Hematopoietic multipotent progenitor cell (in vitro differentiated cells): Measurements from ENCODE around the gene ZNF556. TPM values are rescaled to one million over a fixed set of nuclear protein-coding genes. Genes with fewer than 3 reads are reported as not detected.
"Not testable (repeated sequence)": the region's sequence is repeated elsewhere in the genome, so short reads cannot be mapped to it uniquely, and the experiment has no call there.

Experiments used
- DNase-seq, 3 donors: peaks; one replicate each; pipeline ENCODE4 v3.0.0-alpha.2; 2011 to 2015; ENCODE audit warnings: low read depth in 2 of 3, low spot score in 2 of 3
- total RNA-seq: library from RNA; depleted of rRNA; stranded (reverse); fragments of >200 nt; gene quantifications from one replicate; pipeline ENCODE4 v1.2.3, GENCODE V29; 2012

ZNF556 gene
- total RNA-seq, 1 donor, result not detected

- DNase-seq, result no peak
Observed at GRCh38 chr19:2902590-2903218, 35.6 kb downstream of the ZNF556 start.

DNA sequence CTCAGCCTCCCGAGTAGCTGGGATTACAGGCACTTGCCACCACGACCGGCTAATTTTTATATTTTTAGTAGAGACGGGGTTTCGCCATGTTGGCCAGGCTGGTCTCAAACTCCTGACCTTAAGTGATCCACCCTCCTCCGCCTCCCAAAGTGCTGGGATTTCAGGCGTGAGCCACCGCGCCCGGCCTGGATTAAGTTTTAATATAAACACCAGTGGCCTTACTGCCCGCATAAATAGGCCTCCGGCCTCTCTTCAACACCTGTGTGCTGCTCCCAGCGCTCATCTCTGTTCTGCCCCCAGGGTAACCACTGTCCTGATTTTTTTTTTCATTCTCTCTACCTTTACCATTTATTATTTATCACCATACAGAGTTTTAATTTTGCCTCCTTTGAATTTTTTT lies 36.2 kb downstream of the ZNF556 start:
- DNase-seq, result not testable (repeated sequence)

DNA sequence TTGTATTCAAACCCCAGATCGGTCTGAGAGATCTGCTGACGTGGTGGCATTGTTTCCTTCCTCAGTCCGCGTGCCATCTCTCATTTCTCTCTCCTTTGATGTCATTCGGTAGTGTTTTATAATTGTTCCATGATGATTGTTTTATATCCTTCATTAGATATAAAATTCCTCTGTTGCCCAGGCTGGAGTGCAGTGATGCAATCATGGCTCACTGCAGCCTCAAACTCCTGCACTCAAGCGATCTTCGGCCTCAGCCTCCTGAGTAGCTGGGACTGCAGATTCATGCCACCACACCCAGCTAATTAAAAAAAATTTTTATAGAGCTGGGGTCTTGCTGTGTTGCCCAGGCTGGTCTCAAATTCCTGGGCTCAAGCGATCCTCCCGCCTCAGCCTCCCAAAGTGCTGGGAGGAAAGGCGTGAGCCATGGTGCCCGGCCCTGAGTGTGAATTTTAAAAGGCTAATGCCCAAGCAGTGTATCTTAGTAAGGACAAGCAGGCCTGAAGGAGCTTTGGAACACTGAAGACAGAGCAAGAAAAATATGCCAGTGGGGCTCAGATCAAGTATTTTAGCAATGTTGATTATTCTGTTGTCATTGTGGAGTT lies 38.9 kb downstream of the ZNF556 start:
- no peak for DNase-seq

DNA sequence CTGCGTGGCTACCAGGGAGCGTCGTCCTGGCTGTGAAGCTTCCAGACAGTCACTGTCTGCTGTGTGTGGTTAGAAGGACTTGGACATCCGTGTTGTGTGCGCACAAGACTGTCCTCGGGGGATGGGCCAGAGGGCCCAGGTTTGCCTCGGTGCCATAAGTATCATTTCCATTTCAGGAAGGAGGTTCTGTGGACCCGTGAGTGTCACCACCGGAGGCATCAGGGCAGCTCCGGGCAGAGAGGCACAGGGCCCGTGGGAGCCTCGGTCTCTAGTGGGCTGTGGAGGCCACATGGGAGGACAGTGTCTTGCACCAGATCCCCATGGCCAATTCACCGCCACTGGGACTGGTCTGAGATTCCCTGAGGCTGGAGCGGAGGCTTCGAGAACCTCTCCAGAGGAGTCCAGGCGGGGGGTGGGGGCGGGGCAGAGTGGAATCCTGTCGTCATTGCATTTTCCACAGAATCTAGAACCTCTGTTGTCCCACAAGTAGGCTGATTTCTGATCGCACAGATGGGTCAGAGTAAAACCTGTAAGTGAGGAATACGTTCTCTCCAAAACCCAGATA lies 39.6 kb downstream of the ZNF556 start:
- DNase-seq, result no peak

DNA sequence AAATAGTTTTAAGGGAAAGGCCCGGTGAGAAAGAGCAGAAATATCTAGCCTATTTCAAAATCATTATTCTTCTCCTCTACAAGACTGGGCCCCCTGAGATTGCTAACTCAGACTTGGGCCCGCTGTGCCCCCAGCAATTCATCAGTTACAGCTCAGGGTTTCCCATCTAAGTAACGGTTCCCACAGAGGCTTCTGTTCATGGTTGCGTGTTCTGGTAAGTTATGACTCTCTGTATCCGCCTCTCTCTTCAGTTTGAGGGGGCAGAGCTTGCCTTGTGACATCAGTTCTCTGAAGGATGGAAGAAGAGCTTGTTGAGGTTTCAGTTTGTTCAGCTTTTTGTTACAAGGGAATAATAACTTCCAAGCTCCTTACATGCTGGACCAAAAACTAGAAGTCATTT lies 45.2 kb downstream of the ZNF556 start:
- no peak for DNase-seq

- DNase-seq, result no peak
Observed at GRCh38 chr19:2917275-2918184, 50.4 kb downstream of the ZNF556 start.

- no peak for DNase-seq
Observed at GRCh38 chr19:2922987-2923386, 55.9 kb downstream of the ZNF556 start.

- no peak for DNase-seq
Observed at GRCh38 chr19:2923510-2923909, 56.4 kb downstream of the ZNF556 start.

- DNase-seq, result no peak
Observed at GRCh38 chr19:2926341-2927031, 59.4 kb downstream of the ZNF556 start.

GRCh38 chr19:2927032-2927430 lies 59.9 kb downstream of the ZNF556 start:
- no peak for DNase-seq

Other genes with a start within 250 kb of the ZNF556 start
- 5.1 TPM for gene GNG7, start 164.6 kb upstream of the ZNF556 start, total RNA-seq
- gene DIRAS1, start 146.0 kb upstream of the ZNF556 start, total RNA-seq, result 7.3 TPM
- 228 TPM for gene SLC39A3, start 127.3 kb upstream of the ZNF556 start, total RNA-seq
- gene SGTA, start 84.1 kb upstream of the ZNF556 start, total RNA-seq, result 50.6 TPM
- 102 TPM for gene THOP1, start 81.8 kb upstream of the ZNF556 start, total RNA-seq
- gene ZNF554, start 47.5 kb upstream of the ZNF556 start, total RNA-seq, result 4.8 TPM
- gene ZNF555, start 25.9 kb upstream of the ZNF556 start, total RNA-seq, result 5.9 TPM
- gene ZNF57, start 33.6 kb downstream of the ZNF556 start, total RNA-seq, result 3.5 TPM
- 3.8 TPM for gene ZNF77, start 77.6 kb downstream of the ZNF556 start, total RNA-seq
- gene TLE6, start 110.2 kb downstream of the ZNF556 start, total RNA-seq, result 0.27 TPM
- gene TLE2, start 161.9 kb downstream of the ZNF556 start, total RNA-seq, result 0.27 TPM
- gene TLE5, start 195.2 kb downstream of the ZNF556 start, total RNA-seq, result 304 TPM
- gene GNA11, start 227.0 kb downstream of the ZNF556 start, total RNA-seq, result 18.6 TPM